GM12892 (cell line): Measurements from ENCODE around the gene RPL21.

Source experiments
- POLR2A ChIP-seq: IDR thresholded peaks from 2 replicates; pipeline ENCODE4 v1.6.1; 2011; ENCODE audit warnings: low read depth, low read length, control low read depth
- POLR2AphosphoS5 ChIP-seq: IDR thresholded peaks from 2 replicates; pipeline ENCODE4 v1.6.1; 2011; ENCODE audit warnings: low read depth, low read length, control low read depth

DNA sequence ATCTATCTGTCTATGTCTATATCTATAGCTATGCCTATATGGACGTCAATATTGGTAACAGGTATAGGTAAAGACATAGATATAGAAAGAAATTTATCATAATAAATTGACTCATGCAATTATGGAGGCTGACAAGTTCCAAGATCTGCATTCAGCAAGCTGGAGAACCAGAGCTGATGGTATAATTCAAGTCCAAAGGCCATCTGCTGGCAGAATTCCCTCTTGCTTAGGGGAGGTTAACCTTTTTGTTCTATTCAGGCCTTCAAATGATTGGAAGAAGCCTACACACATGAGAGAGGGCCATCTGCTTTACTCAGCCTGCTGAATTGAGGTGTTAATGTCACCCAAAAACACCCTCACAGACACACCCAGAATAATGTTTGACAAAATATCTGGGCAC lies 30.1 kb downstream of the RPL21 start:
- no peak for TF ChIP-seq POLR2A
- TF ChIP-seq POLR2AphosphoS5, result no peak
